Skin epidermis (tissue), 12 donors: ENCODE results near the gene GRAP.
"Not testable (repeated sequence)": the region's sequence is repeated elsewhere in the genome, so short reads cannot be mapped to it uniquely, and the experiment has no call there.

Source experiments
- H3K27ac ChIP-seq, 21 experiments: fragments of 200-600 bp; sonication (generic) in 11 of 21; one replicate each; pipeline ENCODE4 v1.5.0; 2020; ENCODE audit warnings: mild to moderate bottlenecking in 3 of 21, inconsistent platforms in 2 of 21, moderate library complexity in 2 of 21
- H3K4me3 ChIP-seq, 7 experiments: fragments of 200-600 bp; sonication (generic) in 2 of 7; one replicate each; pipeline ENCODE4 v1.5.0; 2020; ENCODE audit warnings: inconsistent platforms in 2 of 7, mild to moderate bottlenecking in 2 of 7, moderate library complexity in 1 of 7

GRAP gene

GRCh38 chr17:19021011-19021621 is 25.6 kb downstream of the GRAP start:
- H3K27ac ChIP-seq, H3K4me3 ChIP-seq: not testable (repeated sequence)

GRCh38 chr17:19020016-19020415 is 26.7 kb downstream of the GRAP start:
- Histone ChIP-seq H3K4me3 (no peak overlapping the region), H3K27ac (no peak overlapping the region)

- no peak overlapping the region for H3K27ac ChIP-seq
- no peak overlapping the region for H3K4me3 ChIP-seq
Observed at GRCh38 chr17:19019041-19019941, 27.5 kb downstream of the GRAP start.

GRCh38 chr17:19018600-19018950 is 28.2 kb downstream of the GRAP start:
- Histone ChIP-seq H3K27ac (no peak overlapping the region), H3K4me3 (no peak overlapping the region)

GRCh38 chr17:19017804-19018599 is 28.8 kb downstream of the GRAP start:
- Histone ChIP-seq H3K4me3 (no peak overlapping the region), H3K27ac (no peak overlapping the region)

GRCh38 chr17:19017401-19017800 is 29.4 kb downstream of the GRAP start:
- H3K27ac ChIP-seq, result peak overlapping the region in 1 of 21 experiments; percentile 4
- H3K4me3 ChIP-seq, result no peak overlapping the region

GRCh38 chr17:19016881-19017280 is 29.9 kb downstream of the GRAP start:
- Histone ChIP-seq H3K4me3 (no peak overlapping the region), H3K27ac (peak overlapping the region in 4 of 21 experiments; percentile 4 to 59 (median 23))

GRCh38 chr17:19016297-19016696 is 30.5 kb downstream of the GRAP start:
- Histone ChIP-seq H3K27ac (peak overlapping the region in 2 of 21 experiments; percentile 15 to 59), H3K4me3 (no peak overlapping the region)

- Histone ChIP-seq H3K27ac (peak overlapping the region in 2 of 21 experiments; percentile 51 to 55), H3K4me3 (no peak overlapping the region)
Observed at GRCh38 chr17:19015428-19015827, 31.3 kb downstream of the GRAP start.

- H3K27ac ChIP-seq, result peak overlapping the region in 7 of 21 experiments; percentile 3 to 72 (median 51)
- no peak overlapping the region for H3K4me3 ChIP-seq
Observed at GRCh38 chr17:19014628-19015215, 32.0 kb downstream of the GRAP start.

- H3K27ac ChIP-seq, result peak overlapping the region in 7 of 21 experiments; percentile 29 to 61 (median 34)
- H3K4me3 ChIP-seq, result no peak overlapping the region
Observed at GRCh38 chr17:19013806-19014627, 32.7 kb downstream of the GRAP start.

GRCh38 chr17:19013226-19013625 is 33.5 kb downstream of the GRAP start:
- Histone ChIP-seq H3K4me3 (no peak overlapping the region), H3K27ac (no peak overlapping the region)

GRCh38 chr17:19012171-19013080 is 34.3 kb downstream of the GRAP start:
- no peak overlapping the region for H3K4me3 ChIP-seq
- peak overlapping the region in 1 of 21 experiments; percentile 43 for H3K27ac ChIP-seq

GRCh38 chr17:19011581-19011980 is 35.2 kb downstream of the GRAP start:
- H3K4me3 ChIP-seq, result no peak overlapping the region
- peak overlapping the region in 1 of 21 experiments; percentile 43 for H3K27ac ChIP-seq

- Histone ChIP-seq H3K4me3 (no peak overlapping the region), H3K27ac (peak overlapping the region in 2 of 21 experiments; percentile 18 to 31)
Observed at GRCh38 chr17:19010729-19011505, 35.8 kb downstream of the GRAP start.

- H3K27ac ChIP-seq, result no peak overlapping the region
- no peak overlapping the region for H3K4me3 ChIP-seq
Observed at GRCh38 chr17:19009970-19010369, 36.8 kb downstream of the GRAP start.

- H3K27ac ChIP-seq, result no peak overlapping the region
Observed at GRCh38 chr17:19006698-19007097, 40.1 kb downstream of the GRAP start.

More at GRCh38 chr17:19006698-19007097, 40.1 kb downstream of the GRAP start:
- H3K4me3 ChIP-seq, result no peak overlapping the region
